HCT116 (cell line): ENCODE measurements around the gene CLEC16A.

ENCODE experiments used
- CBX3 ChIP-seq: IDR thresholded peaks from 2 replicates; pipeline ENCODE4 v1.6.1; 2012; ENCODE audit warnings: low read depth
- CTCF ChIP-seq, 3 experiments: fragments of 200-600 bp in 1 of 3; sonication (generic) in 1 of 3; IDR thresholded peaks in 2 of 3; conservative IDR thresholded peaks in 1 of 3; 2 replicates each; pipeline ENCODE4 v1.5.1; 2012 to 2017; ENCODE audit warnings: low read depth in 2 of 3, low read length in 2 of 3, antibody characterized with exemption in 1 of 3, borderline replicate concordance in 1 of 3, control low read depth in 1 of 3, mild to moderate bottlenecking in 1 of 3, mixed read lengths in 1 of 3, mixed run types in 1 of 3, moderate library complexity in 1 of 3; ENCODE audit not compliant: insufficient read depth in 1 of 3
- EZH2 ChIP-seq: fragments of 200-600 bp; sonication (generic); IDR thresholded peaks from 2 replicates; pipeline ENCODE4 v1.6.1; 2017; ENCODE audit warnings: antibody characterized with exemption, mixed run types
- EZH2phosphoT487 ChIP-seq: fragments of 200-600 bp; IDR thresholded peaks from 2 replicates; pipeline ENCODE4 v1.6.1; 2018; ENCODE audit warnings: antibody characterized with exemption, borderline replicate concordance
- POLR2A ChIP-seq: IDR thresholded peaks from 2 replicates; pipeline ENCODE4 v1.7.0; 2011; ENCODE audit warnings: borderline replicate concordance; ENCODE audit not compliant: insufficient read depth, insufficient read length; ENCODE audit errors: extremely low read depth
- POLR2AphosphoS5 ChIP-seq: IDR thresholded peaks from 2 replicates; pipeline ENCODE4 v1.6.1; 2011; ENCODE audit warnings: mild to moderate bottlenecking, low read depth, low read length, moderate library complexity
- SIN3A ChIP-seq: IDR thresholded peaks from 2 replicates; pipeline ENCODE4 v1.6.1; 2012; ENCODE audit warnings: low read depth
- SP1 ChIP-seq: IDR thresholded peaks from 2 replicates; pipeline ENCODE4 v1.6.1; 2012; ENCODE audit warnings: low read depth
- ZBTB33 ChIP-seq: IDR thresholded peaks from 2 replicates; pipeline ENCODE4 v1.6.1; 2011; ENCODE audit warnings: mild to moderate bottlenecking, low read length, moderate library complexity; ENCODE audit not compliant: insufficient replicate concordance; ENCODE audit errors: extremely low read depth
- ZFX ChIP-seq: fragments of 450-650 bp; IDR thresholded peaks from 2 replicates; pipeline ENCODE4 v1.6.1; 2017

- TF ChIP-seq ZBTB33, result no peak
- no peak for TF ChIP-seq CTCF (IDR thresholded peaks at IDR 0.05 in 2 of 3, conservative IDR thresholded peaks at IDR 0.05 in 1 of 3; ENCODE audit: borderline replicate concordance in 1 of 3, insufficient read depth in 1 of 3, low read depth in 2 of 3, low read length in 2 of 3)
- no peak for TF ChIP-seq CBX3
- TF ChIP-seq SP1, result no peak
- TF ChIP-seq EZH2, result no peak
- no peak for TF ChIP-seq ZFX
- TF ChIP-seq EZH2phosphoT487, result no peak
- TF ChIP-seq POLR2AphosphoS5, result no peak
- no peak for TF ChIP-seq SIN3A
- TF ChIP-seq POLR2A, result no peak
Observed at GRCh38 chr16:11225677-11226549, 281.5 kb downstream of the CLEC16A start.
